Left colon (tissue), 2 donors: ENCODE measurements around the gene CNOT3. TPM values are rescaled to one million over a fixed set of nuclear protein-coding genes. Genes with fewer than 3 reads are reported as not detected.

Source experiments
- ATAC-seq: fragments of 200-7000 bp; cut with Tn5 transposase; one replicate; pipeline ENCODE4 v1.9.1; 2020; ENCODE audit warnings: mild to moderate bottlenecking, moderate library complexity
- DNase-seq, 2 donors: peaks; one replicate each; pipeline ENCODE4 v3.0.0-alpha.2; 2020
- intact Hi-C, 2 donors: fragments of 100-400 bp; cut with DNase I in 1 of 2; cut with micrococcal nuclease in 1 of 2; formaldehyde crosslinking; loops; one replicate each; pipeline versions ENCODE4 v1.11.2 to v1.14.0; 2022; cut with DNase I, micrococcal nuclease
- total RNA-seq, 2 donors: library from RNA; stranded (reverse); fragmentation: NEBNext Ultra II Directional; extraction: Animal tissue kit (Norgen Biotek cat#: 25700); gene quantifications; one replicate each; pipeline ENCODE4 v1.2.1, GENCODE V29; 2021
- donor health status: DM: no; HTN: no; CAD: no.
- donor health status: DM: yes; HTN: yes; CAD: no.

Gene CNOT3
- total RNA-seq, 2 donors from 2014 or later: 32.9 to 42.2 TPM

GRCh38 chr19:54204767-54205468, 67.4 kb downstream of the CNOT3 start:
- no peak for DNase-seq
- intact Hi-C loops: no loop called here

More at GRCh38 chr19:54204767-54205468, 67.4 kb downstream of the CNOT3 start:
- ATAC-seq: no peak

Other genes starting within 250 kb of the CNOT3 start
- not detected for gene CACNG7, start 228.5 kb upstream of the CNOT3 start, total RNA-seq
- gene CACNG8, start 174.8 kb upstream of the CNOT3 start, total RNA-seq: under 1 TPM in 1 of 2 donors, not detected in 1; 0.03 TPM
- not detected for gene CACNG6, start 146.1 kb upstream of the CNOT3 start, total RNA-seq
- gene VSTM1, start 73.9 kb upstream of the CNOT3 start, total RNA-seq: not detected
- gene TARM1, start 56.4 kb upstream of the CNOT3 start, total RNA-seq: not detected
- gene OSCAR, start 37.0 kb upstream of the CNOT3 start, total RNA-seq: under 1 TPM; 0.67 to 0.98 TPM
- 100 to 1,000 TPM; 146 to 147 TPM for gene NDUFA3, start 34.9 kb upstream of the CNOT3 start, total RNA-seq
- 10 to 100 TPM; 12.4 to 12.7 TPM for gene TFPT, start 22.1 kb upstream of the CNOT3 start, total RNA-seq
- 10 to 100 TPM; 37.4 to 38.6 TPM for gene PRPF31, start 22.0 kb upstream of the CNOT3 start, total RNA-seq
- gene LENG1, start 22.0 kb downstream of the CNOT3 start, total RNA-seq: 1 to 10 TPM; 5.3 to 7.3 TPM
- gene TMC4, start 35.4 kb downstream of the CNOT3 start, total RNA-seq: 100 to 1,000 TPM; 209 to 217 TPM
- gene MBOAT7, start 51.8 kb downstream of the CNOT3 start, total RNA-seq: 100 to 1,000 TPM; 144 to 152 TPM
- 10 to 100 TPM; 38.9 to 41.6 TPM for gene TSEN34, start 53.5 kb downstream of the CNOT3 start, total RNA-seq
- gene RPS9, start 63.1 kb downstream of the CNOT3 start, total RNA-seq: 1,000 to 10,000 TPM in 1 of 2 donors, 100 to 1,000 TPM in 1; 962 to 1,034 TPM
- gene LILRB3, start 85.2 kb downstream of the CNOT3 start, total RNA-seq: 1 to 10 TPM; 2.0 to 3.5 TPM
- gene LILRA6, start 105.0 kb downstream of the CNOT3 start, total RNA-seq: 1 to 10 TPM in 1 of 2 donors, under 1 TPM in 1; 0.55 to 1.1 TPM
- 10 to 100 TPM in 1 of 2 donors, 1 to 10 TPM in 1; 4.8 to 10.9 TPM for gene LILRB5, start 119.5 kb downstream of the CNOT3 start, total RNA-seq
- gene LILRB2, start 143.3 kb downstream of the CNOT3 start, total RNA-seq: 1 to 10 TPM in 1 of 2 donors, under 1 TPM in 1; 0.98 to 3.2 TPM
- gene LILRA5, start 175.4 kb downstream of the CNOT3 start, total RNA-seq: 1 to 10 TPM in 1 of 2 donors, under 1 TPM in 1; 0.82 to 2.2 TPM
- not detected for gene LILRA4, start 201.4 kb downstream of the CNOT3 start, total RNA-seq
- gene LAIR1, start 227.2 kb downstream of the CNOT3 start, total RNA-seq: 10 to 100 TPM in 1 of 2 donors, 1 to 10 TPM in 1; 3.8 to 13.2 TPM